ENCODE results near the gene SH2D1A. TPM values are rescaled to one million over a fixed set of nuclear protein-coding genes. Genes with fewer than 3 reads are reported as not detected.

The SH2D1A gene
- total RNA-seq, 1 experiment from 2014 or later: not detected

GRCh38 chrX:124358800-124359383 is 12.5 kb downstream of the SH2D1A start:
- Histone ChIP-seq H3K4me1 (ENCODE audit: insufficient read depth, low read length) (no peaks in the 10 kb centered on the region), H3K18ac (ENCODE audit: insufficient read length, low read depth, low read length) (no peak overlapping the region), H4K8ac (replicated peaks; ENCODE audit: insufficient read length, low read depth, low read length) (no peak overlapping the region), H3K56ac (ENCODE audit: insufficient read length, low read depth, low read length) (no peak overlapping the region), H2AFZ (ENCODE audit: low read length) (no peak overlapping the region), H4K91ac (ENCODE audit: insufficient read length, low read depth, low read length) (no peak overlapping the region), H3K23ac (ENCODE audit: insufficient read length, low read depth, low read length) (no peak overlapping the region), H3K4me2 (ENCODE audit: insufficient read depth, insufficient read length, low read length) (no peak overlapping the region), H3K14ac (ENCODE audit: insufficient read depth, low read length) (no peak overlapping the region), H4K5ac (ENCODE audit: insufficient read length, low read depth, low read length) (no peak overlapping the region), H2BK120ac (ENCODE audit: low read depth, low read length, poor library complexity, severe bottlenecking) (no peak overlapping the region), H2BK12ac (ENCODE audit: insufficient read length, low read depth, low read length) (no peak overlapping the region), H3K79me2 (ENCODE audit: insufficient read depth, low read length) (no peaks in the 10 kb centered on the region), H2BK5ac (ENCODE audit: insufficient read length, low read length) (no peak overlapping the region), H2BK20ac (ENCODE audit: low read depth, low read length, poor library complexity, severe bottlenecking) (no peak overlapping the region), H3K9me3 (ENCODE audit: control insufficient read depth, low read depth, low read length) (no peaks in the 10 kb centered on the region), H3K27me3 (ENCODE audit: insufficient read depth, low read length) (no peaks in the 10 kb centered on the region), H3T11ph (ENCODE audit: low read length) (no peak overlapping the region), H3K27ac (ENCODE audit: insufficient read length, low read depth, low read length) (no peak overlapping the region), H2AK5ac (ENCODE audit: insufficient read length, low read length) (no peak overlapping the region), H2BK15ac (ENCODE audit: low read depth, low read length) (no peak overlapping the region), H3K23me2 (ENCODE audit: insufficient read length, low read depth, low read length, poor library complexity, severe bottlenecking) (no peaks in the 10 kb centered on the region), H3K79me1 (ENCODE audit: insufficient read depth, low read depth, low read length, poor library complexity, severe bottlenecking) (no peaks in the 10 kb centered on the region), H3K4ac (ENCODE audit: low read depth, low read length) (no peak overlapping the region), H4K20me1 (ENCODE audit: control insufficient read depth, insufficient read depth, insufficient read length) (no peaks in the 10 kb centered on the region), H3K9ac (ENCODE audit: extremely low read depth, insufficient read length, low read length) (no peak overlapping the region)
- Mint-ChIP-seq H3K9me3 (peaks cover 0 to 3% of the 10 kb centered on the region in 2 experiments; a peak in 2 of 5 replicates), H3K27me3 (ENCODE audit: low read depth) (no peaks in the 10 kb centered on the region), H3K4me1 (no peaks in the 10 kb centered on the region), H3K36me3 (ENCODE audit: insufficient read depth in 1 of 3, low read depth in 3 of 3) (no peaks in the 10 kb centered on the region), H3K27ac (no peak overlapping the region), H3K4me3 (no peak overlapping the region)
- DNase-seq: no peak
- TF ChIP-seq CTCF (conservative IDR thresholded peaks at IDR 0.05): no peak
- WGBS (ENCODE audit: extremely low coverage, insufficient read length, low lambda C conversion rate): no CpG with 5 or more reads among the region's 3 CpGs

Data from H9 (cell line).